CD14-positive monocyte (primary cell): Measurements from ENCODE around the gene SLC9A9. TPM values are rescaled to one million over a fixed set of nuclear protein-coding genes. Genes with fewer than 3 reads are reported as not detected.
A peak's percentile ranks its signal among the peaks of the same experiment; 100 is the strongest.

Experiments used
- DNase-seq, 3 donors: peaks; one replicate each; pipeline ENCODE4 v3.0.0-alpha.2; 2011 to 2022
- H2AFZ ChIP-seq: 2 replicates; pipeline ENCODE4 v1.6.0; 2012; ENCODE audit warnings: mild to moderate bottlenecking, low read depth, low read length, inconsistent platforms; ENCODE audit not compliant: insufficient read depth, poor library complexity, severe bottlenecking
- H3K27ac ChIP-seq, 2 donors: 1 replicate in 1 of 2; 2 replicates in 1 of 2; pipeline ENCODE4 v1.5.1; 2012 to 2013; ENCODE audit warnings: low read length in 2 of 2, control low read depth in 1 of 2, inconsistent platforms in 1 of 2, low read depth in 1 of 2, mild to moderate bottlenecking in 1 of 2
- H3K27me3 ChIP-seq, 2 donors: one replicate each; pipeline versions ENCODE4 v1.6.0 to v1.6.1; 2011 to 2013; ENCODE audit warnings: low read length in 2 of 2; ENCODE audit not compliant: control insufficient read depth in 2 of 2, insufficient read depth in 2 of 2
- H3K36me3 ChIP-seq, 2 donors: replicated peaks in 1 of 2; 1 replicate in 1 of 2; 2 replicates in 1 of 2; pipeline versions ENCODE4 v1.5.1 to v1.6.1; 2012 to 2013; ENCODE audit warnings: low read length in 2 of 2, control low read depth in 1 of 2, inconsistent platforms in 1 of 2, mild to moderate bottlenecking in 1 of 2; ENCODE audit not compliant: insufficient read depth in 2 of 2, control insufficient read depth in 1 of 2
- H3K4me1 ChIP-seq, 2 donors: 1 replicate in 1 of 2; 2 replicates in 1 of 2; pipeline versions ENCODE4 v1.5.1 to v1.6.1; 2012 to 2013; ENCODE audit warnings: low read length in 2 of 2, control low read depth in 1 of 2, inconsistent platforms in 1 of 2, mild to moderate bottlenecking in 1 of 2, moderate library complexity in 1 of 2; ENCODE audit not compliant: insufficient read depth in 2 of 2, control insufficient read depth in 1 of 2
- H3K4me2 ChIP-seq: replicated peaks from 2 replicates; pipeline ENCODE3; 2012; ENCODE audit warnings: low read length, moderate library complexity, mild to moderate bottlenecking; ENCODE audit not compliant: poor library complexity, severe bottlenecking; ENCODE audit errors: extremely low read depth
- H3K4me3 ChIP-seq, 3 experiments: fragments of 200-600 bp in 1 of 3; sonication (generic) in 1 of 3; replicated peaks in 1 of 3; 1 replicate in 2 of 3; 2 replicates in 1 of 3; pipeline ENCODE4 v1.5.1; 2011 to 2013; ENCODE audit warnings: low read length in 3 of 3, mild to moderate bottlenecking in 3 of 3, control low read depth in 2 of 3, low read depth in 2 of 3, inconsistent platforms in 1 of 3, moderate library complexity in 1 of 3
- H3K79me2 ChIP-seq: 2 replicates; pipeline ENCODE4 v1.6.0; 2012; ENCODE audit warnings: mild to moderate bottlenecking, control low read depth, inconsistent platforms, low read length, moderate library complexity; ENCODE audit not compliant: insufficient read depth
- H3K9ac ChIP-seq: 2 replicates; pipeline ENCODE4 v1.6.0; 2017; ENCODE audit warnings: low read length, mild to moderate bottlenecking; ENCODE audit not compliant: insufficient read depth, poor library complexity, severe bottlenecking
- H3K9me3 ChIP-seq, 2 donors: replicated peaks in 1 of 2; 1 replicate in 1 of 2; 2 replicates in 1 of 2; pipeline versions ENCODE4 v1.5.1 to v1.6.1; 2012 to 2013; ENCODE audit warnings: low read length in 2 of 2, control low read depth in 1 of 2; ENCODE audit not compliant: control insufficient read depth in 1 of 2, insufficient read depth in 1 of 2
- H4K20me1 ChIP-seq: 2 replicates; pipeline ENCODE4 v1.6.0; 2012; ENCODE audit warnings: mild to moderate bottlenecking, low read length, control low read depth, moderate library complexity; ENCODE audit not compliant: insufficient read depth
- H3K27ac Mint-ChIP-seq, 7 donors: one replicate each; pipeline ENCODE4 v1.8.0; 2020; ENCODE audit warnings: mild to moderate bottlenecking in 7 of 7, mixed read lengths in 7 of 7, moderate library complexity in 6 of 7, inconsistent platforms in 2 of 7
- H3K27me3 Mint-ChIP-seq, 3 donors: one replicate each; pipeline ENCODE4 v1.8.0; 2021 to 2022; ENCODE audit warnings: low read depth in 3 of 3, mild to moderate bottlenecking in 3 of 3, mixed read lengths in 3 of 3, moderate library complexity in 3 of 3, inconsistent platforms in 1 of 3
- H3K36me3 Mint-ChIP-seq, 2 donors: one replicate each; pipeline ENCODE4 v1.8.0; 2020; ENCODE audit warnings: mixed read lengths in 2 of 2, inconsistent platforms in 1 of 2, mild to moderate bottlenecking in 1 of 2
- H3K4me1 Mint-ChIP-seq: one replicate; pipeline ENCODE4 v1.8.0; 2020; ENCODE audit warnings: mild to moderate bottlenecking, mixed read lengths
- H3K4me3 Mint-ChIP-seq, 2 donors: one replicate each; pipeline ENCODE4 v1.8.0; 2020; ENCODE audit warnings: mild to moderate bottlenecking in 2 of 2, mixed read lengths in 2 of 2, moderate library complexity in 1 of 2
- H3K9me3 Mint-ChIP-seq, 7 donors: one replicate each; pipeline ENCODE4 v1.8.0; 2020 to 2022; ENCODE audit warnings: mixed read lengths in 7 of 7, mild to moderate bottlenecking in 6 of 7, moderate library complexity in 6 of 7, inconsistent platforms in 2 of 7
- CTCF ChIP-seq: fragments of 200-600 bp; IDR thresholded peaks from one replicate; pipeline ENCODE4 v1.8.0; 2022; ENCODE audit warnings: antibody characterized with exemption, mild to moderate bottlenecking
- whole genome bisulfite sequencing: methylation state at CpG from one replicate; pipeline ENCODE4 v1.1.5; 2013; ENCODE audit warnings: missing lambda C conversion rate; ENCODE audit not compliant: insufficient coverage; 5-methylcytosine and 5-hydroxymethylcytosine counted together
- intact Hi-C, 2 donors: fragments of 100-400 bp; cut with micrococcal nuclease; formaldehyde crosslinking; loops; one replicate each; pipeline versions ENCODE4 v1.15.0 to v1.15.1; 2023
- polyA plus RNA-seq, 3 donors: library from polyadenylated mRNA; depleted of rRNA in 1 of 3; unstranded in 2 of 3; stranded (reverse) in 1 of 3; fragments of 300-500 nt in 2 of 3; fragments of >200 nt in 1 of 3; fragmentation: Illumina TruSeq in 2 of 3; gene quantifications; 1 replicate in 2 of 3; 2 replicates in 1 of 3; pipeline ENCODE4 v1.2.3, GENCODE V29; 2012 to 2021

The SLC9A9 gene
- polyA plus RNA-seq, 3 donors = 14.1 to 32.8 (median 27.0) TPM

- peaks cover 21 to 22% of the 10 kb centered on the region in 2 donors for H3K4me1 ChIP-seq
- H3K27ac ChIP-seq = no peak overlapping the region
- Mint-ChIP-seq H3K27ac (no peak overlapping the region), H3K4me3 (no peak overlapping the region), H3K36me3 (peaks cover 0 to 2% of the 10 kb centered on the region in 2 donors), H3K27me3 (peaks cover 9 to 15% (median 12%) of the 10 kb centered on the region in 3 donors), H3K9me3 (peaks cover 0 to 7% (median 3%) of the 10 kb centered on the region in 7 donors), H3K4me1 (peaks cover 26% of the 10 kb centered on the region)
- WGBS = 17% methylated on average over 1 of the region's 5 CpGs
- no peak for TF ChIP-seq CTCF
- H3K9ac ChIP-seq = no peak overlapping the region
- no peak overlapping the region for H3K4me2 ChIP-seq
- DNase-seq = no peak
- peaks cover 0 to 5% of the 10 kb centered on the region in 2 donors for H3K9me3 ChIP-seq
- H3K36me3 ChIP-seq = no peaks in the 10 kb centered on the region
- H4K20me1 ChIP-seq = no peaks in the 10 kb centered on the region
- H3K4me3 ChIP-seq = no peak overlapping the region
- no peak overlapping the region for H2AFZ ChIP-seq
- H3K79me2 ChIP-seq = no peaks in the 10 kb centered on the region
- peaks cover 4 to 6% of the 10 kb centered on the region in 2 donors for H3K27me3 ChIP-seq
- intact Hi-C loops = no loop called here
These were observed 516.9 kb downstream of the SLC9A9 start for GRCh38 chr3:143331350-143331749.

GRCh38 chr3:143330296-143330868, 517.9 kb downstream of the SLC9A9 start:
- H3K9me3 Mint-ChIP-seq = peaks cover 0 to 4% (median 0%) of the 10 kb centered on the region in 7 donors
- H3K27ac ChIP-seq = no peak overlapping the region
- H3K27me3 ChIP-seq = peaks cover 4 to 6% of the 10 kb centered on the region in 2 donors
- no peak overlapping the region for H2AFZ ChIP-seq
- peaks cover 26% of the 10 kb centered on the region for H3K4me1 Mint-ChIP-seq
- no CpG with 5 or more reads among the region's 2 CpGs for WGBS
- peaks cover 9 to 15% (median 12%) of the 10 kb centered on the region in 3 donors for H3K27me3 Mint-ChIP-seq
- no peak for TF ChIP-seq CTCF
- no peaks in the 10 kb centered on the region for H3K79me2 ChIP-seq
- H4K20me1 ChIP-seq = no peaks in the 10 kb centered on the region
- no peak overlapping the region for H3K4me3 ChIP-seq
- no peak for DNase-seq
- no peak overlapping the region for H3K4me2 ChIP-seq
- peaks cover 25 to 26% of the 10 kb centered on the region in 2 donors for H3K4me1 ChIP-seq
- H3K9ac ChIP-seq = no peak overlapping the region
- intact Hi-C loops = no loop called here
- peak overlapping the region in 1 of 2 donors; percentile 54 for H3K4me3 Mint-ChIP-seq
- H3K36me3 ChIP-seq = no peaks in the 10 kb centered on the region
- H3K27ac Mint-ChIP-seq = no peak overlapping the region
- H3K9me3 ChIP-seq = peaks cover 0 to 2% of the 10 kb centered on the region in 2 donors
- peaks cover 0 to 9% of the 10 kb centered on the region in 2 donors for H3K36me3 Mint-ChIP-seq
